ENCODE results near the gene FAM217A.

The FAM217A gene

DNA sequence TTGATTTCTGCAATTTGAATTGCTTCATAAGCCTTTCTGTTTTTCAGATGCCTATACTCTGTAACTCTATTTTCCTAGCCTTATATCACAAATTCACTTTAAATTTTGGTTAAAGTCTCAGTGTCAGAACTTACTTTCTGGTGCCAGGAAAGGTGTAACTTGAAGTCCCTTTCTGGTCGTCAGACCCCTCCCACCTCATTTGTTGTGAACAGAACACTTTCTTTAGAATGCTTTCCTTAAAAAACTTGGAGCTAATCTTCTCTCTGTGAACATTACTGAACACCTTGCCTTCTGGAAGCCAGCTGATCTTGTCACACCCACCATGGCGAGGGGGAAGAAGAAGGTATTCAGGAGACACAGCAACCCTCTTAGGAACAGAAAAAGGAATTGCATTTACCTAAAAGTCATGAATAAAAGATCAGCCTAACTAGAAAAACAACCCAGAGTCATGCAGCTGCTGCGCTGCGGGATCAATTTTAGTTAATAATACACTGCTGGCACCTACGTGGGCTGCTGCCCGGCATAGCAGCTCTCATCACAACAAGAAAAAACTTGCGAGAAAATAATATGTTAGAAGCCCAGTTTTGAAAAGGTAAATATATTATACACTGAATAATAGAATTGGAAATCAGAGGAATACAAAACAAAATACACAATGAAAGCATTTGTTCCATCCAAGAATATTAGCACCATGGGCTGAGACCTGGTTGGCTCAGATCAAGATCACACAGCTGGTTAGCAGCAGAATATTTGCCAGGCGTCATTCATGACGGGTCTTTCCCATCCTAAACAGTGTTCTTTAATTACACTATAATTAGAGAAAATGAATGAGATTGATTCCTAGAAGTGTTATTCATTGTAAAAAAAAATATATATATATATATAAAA lies 5.8 kb upstream of the FAM217A start:
- no peak for FAIRE-seq

GRCh38 chr6:4074478-4075235 lies 4.3 kb downstream of the FAM217A start:
- no peak for FAIRE-seq

GRCh38 chr6:4071330-4071729 lies 7.6 kb downstream of the FAM217A start:
- FAIRE-seq, result no peak

DNA sequence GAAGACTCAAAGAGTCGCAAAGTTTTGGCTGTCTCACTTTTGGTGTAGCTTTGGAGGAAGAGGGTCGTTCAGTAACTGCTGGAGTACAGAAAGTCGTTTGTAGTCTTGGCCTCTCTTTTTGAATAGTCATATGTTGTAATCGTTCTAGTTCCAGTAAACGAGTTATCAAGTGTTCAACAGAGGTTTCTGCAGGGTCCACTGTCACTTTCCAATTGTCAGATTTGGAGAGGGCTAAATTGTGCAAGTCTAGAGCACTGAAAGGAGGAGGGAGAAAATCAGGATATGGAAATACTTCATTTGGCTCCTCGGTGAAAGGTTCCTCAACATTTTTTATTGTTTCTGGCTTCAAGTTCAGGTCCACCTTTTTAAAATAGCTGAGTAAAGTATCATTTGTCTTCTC lies 9.7 kb downstream of the FAM217A start:
- FAIRE-seq, result no peak

DNA sequence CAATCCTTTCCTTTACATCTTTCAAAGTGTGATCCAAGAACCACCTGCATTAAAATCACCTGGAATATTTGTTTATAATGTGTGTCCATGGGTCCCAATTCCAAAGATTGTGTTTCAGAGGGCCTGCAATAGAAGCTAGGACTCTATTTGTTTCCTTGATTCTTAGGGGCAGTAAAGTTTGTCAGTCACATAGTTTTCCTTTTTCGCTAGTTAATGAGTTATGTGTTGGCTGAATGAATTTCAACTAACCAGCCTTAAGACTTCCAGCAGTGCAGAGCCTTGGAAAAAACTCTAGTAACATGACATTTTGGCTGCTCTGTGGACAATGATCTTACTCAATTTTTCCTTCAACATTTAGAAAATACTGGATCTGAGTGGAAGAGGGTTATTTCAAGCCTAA lies 11.3 kb downstream of the FAM217A start:
- no peak for FAIRE-seq

DNA sequence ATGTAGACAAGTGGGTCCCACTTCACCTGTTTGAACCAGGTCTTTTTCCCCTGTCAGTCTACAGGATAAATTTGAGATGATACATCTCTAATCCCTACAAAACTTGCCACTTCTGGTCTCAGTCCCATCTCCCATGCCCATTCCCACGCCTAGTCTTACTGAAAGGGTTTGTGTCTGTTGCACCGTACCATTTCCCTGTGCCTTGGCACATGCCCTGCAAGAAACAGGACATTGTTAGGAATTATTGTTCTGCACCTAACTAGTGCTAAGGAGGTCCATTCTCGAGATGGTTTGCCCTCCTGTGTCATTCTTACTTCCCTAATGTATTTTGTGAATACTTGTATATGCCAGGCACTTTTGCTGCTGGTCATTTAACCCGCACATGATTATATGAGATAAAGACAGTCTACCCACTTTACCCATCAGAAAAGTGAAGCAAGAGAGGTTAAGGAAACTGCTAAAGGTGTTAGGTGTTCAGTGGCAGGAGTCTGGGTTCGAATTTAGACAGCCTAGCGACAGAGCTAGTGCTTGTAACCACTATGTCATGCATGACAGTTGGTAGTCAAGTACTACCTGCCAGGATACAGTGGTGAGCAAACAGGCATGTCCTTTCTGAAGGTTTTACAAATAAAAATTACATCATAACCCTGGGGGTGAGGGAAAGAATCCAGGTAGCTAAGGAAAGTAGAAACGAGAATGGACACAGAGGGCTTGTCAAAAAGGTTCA lies 12.7 kb downstream of the FAM217A start:
- FAIRE-seq, result no peak

DNA sequence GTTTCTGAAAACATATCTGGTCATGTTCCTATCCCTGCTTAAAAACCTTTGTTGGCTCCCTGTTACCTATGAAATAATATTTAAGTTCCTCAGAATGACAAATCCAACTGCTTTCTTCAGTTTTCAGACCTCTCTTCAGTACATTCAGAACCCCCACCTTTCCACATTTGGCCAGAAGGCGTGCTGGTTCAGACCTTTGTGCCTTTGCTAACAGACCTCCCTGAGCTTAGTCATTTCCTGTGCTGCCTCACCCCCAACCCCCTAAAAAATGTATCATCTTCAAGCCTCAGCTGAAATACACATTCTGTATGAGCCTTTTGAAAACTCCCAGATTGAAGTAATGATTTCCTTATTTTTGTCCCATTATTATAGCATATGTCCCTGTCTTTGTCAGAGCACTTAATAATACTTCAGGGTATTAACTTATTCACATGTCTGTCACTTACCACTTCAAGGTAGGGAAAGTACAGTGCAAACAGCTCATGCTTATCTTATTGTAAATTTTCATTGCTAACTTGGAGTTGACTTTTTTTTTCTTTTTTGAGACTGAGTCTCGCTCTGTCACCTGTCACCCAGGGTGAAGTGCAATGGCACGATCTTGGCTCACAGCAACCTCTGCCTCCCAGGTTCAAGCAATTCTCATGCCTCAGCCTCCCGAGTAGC lies 19.7 kb downstream of the FAM217A start:
- no peak for FAIRE-seq

DNA sequence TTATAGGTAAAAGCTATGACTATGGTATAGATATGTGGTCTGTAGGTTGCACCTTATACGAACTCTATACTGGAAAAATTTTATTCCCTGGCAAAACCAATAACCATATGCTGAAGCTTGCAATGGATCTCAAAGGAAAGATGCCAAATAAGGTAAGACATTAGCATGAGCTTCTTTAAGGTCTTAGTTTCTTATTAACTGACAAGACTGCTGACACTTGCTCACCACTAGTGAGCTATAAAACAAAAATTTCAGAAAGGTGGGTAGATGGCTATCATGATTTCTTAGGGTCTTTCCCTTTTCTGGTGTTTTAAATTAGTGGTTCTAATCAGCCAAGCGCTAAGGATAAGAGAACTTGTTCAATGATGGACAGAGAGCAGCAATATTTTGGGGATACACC lies 21.9 kb downstream of the FAM217A start:
- no peak for FAIRE-seq

GRCh38 chr6:4055420-4056041 lies 23.4 kb downstream of the FAM217A start:
- FAIRE-seq, result no peak

GRCh38 chr6:4049246-4049645 lies 29.7 kb downstream of the FAM217A start:
- FAIRE-seq, result no peak

DNA sequence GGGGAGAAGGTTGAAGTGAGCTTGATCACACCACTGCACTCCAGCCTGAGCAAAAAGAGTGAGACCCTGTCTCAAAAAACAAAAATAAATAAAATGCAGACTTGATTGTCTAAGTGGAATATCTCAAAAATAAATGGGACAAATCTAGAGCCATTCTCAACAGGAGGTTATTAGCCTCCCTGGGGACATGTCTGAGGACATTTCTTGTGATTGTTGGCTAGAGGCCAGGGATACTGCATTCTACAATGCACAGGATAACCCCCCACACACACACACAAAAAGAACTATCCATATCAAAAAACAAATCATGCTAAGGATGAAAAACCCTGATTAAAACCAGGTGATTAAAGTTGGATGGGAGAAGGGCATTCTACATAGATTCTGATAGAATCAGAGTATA lies 37.5 kb downstream of the FAM217A start:
- no peak for FAIRE-seq

DNA sequence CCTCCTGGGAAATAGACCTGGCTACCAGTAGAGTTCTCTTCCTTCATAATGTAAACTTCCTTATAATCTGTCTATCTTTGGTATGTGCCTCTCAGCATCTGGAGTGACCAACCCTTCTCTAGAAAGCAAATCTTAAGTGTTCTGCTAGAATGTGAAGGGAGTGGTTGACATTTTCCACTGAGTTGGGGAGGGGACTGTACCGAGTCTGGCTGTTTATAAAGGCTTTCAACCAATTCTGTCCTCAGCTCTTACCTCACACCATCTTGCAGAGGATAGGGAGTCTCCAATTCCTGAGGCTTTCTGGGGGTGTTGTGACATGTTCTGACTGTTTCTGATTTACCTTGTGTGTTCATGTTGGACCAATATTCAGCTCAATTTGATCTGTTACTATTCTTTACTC lies 39.6 kb downstream of the FAM217A start:
- FAIRE-seq, result no peak

- no peak for FAIRE-seq
These were observed 42.4 kb downstream of the FAM217A start for GRCh38 chr6:4036581-4036980.

- no peak for FAIRE-seq
These were observed 46.5 kb downstream of the FAM217A start for GRCh38 chr6:4032475-4032874.

GRCh38 chr6:4031442-4031841 lies 47.5 kb downstream of the FAM217A start:
- FAIRE-seq, result no peak

DNA sequence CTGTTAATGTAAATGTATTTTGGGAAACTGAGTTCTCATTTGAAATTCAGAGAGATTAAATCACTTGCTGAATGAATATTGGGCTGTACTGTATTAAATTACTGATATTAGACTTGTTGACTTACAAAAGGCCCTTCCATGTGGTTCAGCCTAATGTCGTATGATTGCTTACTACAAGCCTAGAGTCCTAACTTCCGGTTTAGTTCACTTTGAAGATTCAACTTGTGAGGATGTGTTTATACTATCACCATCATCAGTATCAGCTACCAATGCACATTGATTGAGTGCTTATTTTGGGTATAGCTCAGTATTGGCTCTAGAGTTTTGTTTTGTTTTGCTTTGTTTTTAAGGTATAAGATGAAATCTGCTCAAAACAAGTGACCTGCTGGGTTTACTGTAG lies 48.3 kb downstream of the FAM217A start:
- FAIRE-seq, result no peak

- FAIRE-seq, result no peak
These were observed 49.2 kb downstream of the FAM217A start for GRCh38 chr6:4029687-4030086.

DNA sequence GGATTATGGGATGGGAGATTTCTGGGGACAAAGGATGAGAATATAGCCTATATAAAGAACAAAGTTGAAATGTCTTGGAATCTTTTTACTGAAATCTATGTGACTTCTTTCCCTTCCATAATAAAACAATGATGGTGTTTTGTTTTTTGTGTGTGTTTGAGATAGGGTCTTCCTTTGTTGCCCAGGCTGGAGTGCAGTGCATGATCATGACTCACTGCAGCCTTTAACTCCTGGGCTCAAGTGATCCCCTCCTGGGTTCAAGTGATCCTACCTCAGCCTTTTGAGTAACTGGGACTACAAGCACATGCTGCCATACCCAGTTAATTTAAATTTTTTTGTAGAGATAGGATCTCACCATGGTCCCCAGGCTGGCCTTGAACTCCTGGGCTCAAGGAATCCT lies 50.9 kb downstream of the FAM217A start:
- no peak for FAIRE-seq

GRCh38 chr6:4025681-4026080 lies 53.3 kb downstream of the FAM217A start:
- no peak for FAIRE-seq

DNA sequence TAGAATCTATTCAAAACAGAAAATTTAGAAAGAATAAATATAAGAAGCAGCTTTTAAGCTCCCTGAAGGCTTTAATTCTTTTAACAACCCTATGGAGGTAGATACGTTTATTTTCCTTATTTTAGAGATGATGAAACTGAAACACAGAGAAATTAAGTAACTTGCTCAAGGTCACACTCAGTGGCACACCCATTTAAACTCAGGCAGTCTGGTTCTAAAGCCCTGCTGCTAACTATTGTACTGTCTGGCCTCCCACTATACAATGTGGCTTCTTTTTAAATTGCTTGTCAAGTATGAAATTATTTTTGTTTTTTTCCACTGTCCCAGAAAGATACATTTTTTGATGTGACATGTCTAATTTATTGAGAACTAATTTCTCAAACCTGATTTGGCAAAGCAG lies 55.7 kb downstream of the FAM217A start:
- no peak for FAIRE-seq

DNA sequence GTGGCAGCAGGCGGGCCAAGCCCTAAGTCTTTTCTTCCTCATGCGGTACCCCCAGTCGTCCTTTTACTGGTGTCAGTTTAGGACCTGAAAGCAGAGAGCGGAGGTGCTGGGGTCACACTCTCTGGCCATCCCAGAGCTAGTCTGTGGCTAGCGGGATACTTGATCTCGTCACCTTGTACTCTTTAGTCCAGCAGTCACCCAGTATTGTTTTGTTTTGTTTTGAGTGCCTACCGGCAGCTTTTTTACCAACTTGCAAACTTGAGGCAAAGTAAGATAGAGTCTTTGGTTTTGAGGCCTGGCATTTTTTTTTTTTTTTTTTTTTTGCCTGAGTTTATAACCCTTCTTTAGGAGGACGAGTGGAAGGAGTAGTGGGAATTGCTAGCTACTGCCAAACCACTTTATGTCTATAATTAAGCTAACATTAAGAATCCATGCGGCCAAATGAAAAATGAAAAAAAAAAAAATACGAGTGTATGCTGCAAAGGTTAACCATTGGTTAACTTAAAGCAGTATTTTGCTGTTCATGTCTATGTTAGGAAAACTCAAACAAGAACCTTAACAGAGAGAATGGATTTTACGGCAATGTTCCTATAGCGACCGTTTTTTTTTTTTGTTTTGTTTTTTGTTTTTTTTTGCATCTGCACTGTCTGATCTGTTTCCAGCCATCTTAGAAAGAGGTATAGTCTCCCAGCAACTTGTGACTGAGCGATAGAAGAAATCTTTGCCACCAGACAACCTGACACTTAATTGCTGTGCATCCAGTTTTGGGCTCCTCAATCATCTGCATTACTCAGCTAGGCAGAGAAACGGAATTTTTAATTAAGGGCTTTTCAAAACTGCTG lies 56.9 kb downstream of the FAM217A start:
- FAIRE-seq, result no peak
